Liver (tissue), 9 donors: ENCODE measurements around the gene ASH1L. TPM values are rescaled to one million over a fixed set of nuclear protein-coding genes. Genes with fewer than 3 reads are reported as not detected.

ENCODE experiments used
- DNase-seq: peaks from one replicate; pipeline ENCODE4 v3.0.0-alpha.2; 2017; ENCODE audit warnings: low spot score
- H3K27ac ChIP-seq, 2 donors: one replicate each; pipeline ENCODE4 v1.7.0; 2013; ENCODE audit warnings: inconsistent platforms in 2 of 2, low read length in 2 of 2, control low read depth in 1 of 2, low read depth in 1 of 2, mild to moderate bottlenecking in 1 of 2
- H3K27me3 ChIP-seq, 4 donors: one replicate each; pipeline versions ENCODE4 v1.6.1 to v1.7.0; 2013; ENCODE audit warnings: low read length in 3 of 4, inconsistent platforms in 1 of 4, mild to moderate bottlenecking in 1 of 4, moderate library complexity in 1 of 4; ENCODE audit not compliant: control insufficient read depth in 4 of 4, insufficient read depth in 4 of 4
- H3K36me3 ChIP-seq, 4 donors: one replicate each; pipeline versions ENCODE4 v1.6.1 to v1.7.0; 2013; ENCODE audit warnings: low read length in 3 of 4, mild to moderate bottlenecking in 3 of 4, low read depth in 1 of 4, moderate library complexity in 1 of 4; ENCODE audit not compliant: control insufficient read depth in 4 of 4, insufficient read depth in 3 of 4
- H3K4me1 ChIP-seq, 4 donors: one replicate each; pipeline versions ENCODE4 v1.6.1 to v1.7.0; 2013; ENCODE audit warnings: low read length in 3 of 4, mild to moderate bottlenecking in 3 of 4, moderate library complexity in 1 of 4; ENCODE audit not compliant: control insufficient read depth in 4 of 4, insufficient read depth in 4 of 4
- H3K4me3 ChIP-seq, 3 donors: one replicate each; pipeline versions ENCODE4 v1.6.1 to v1.7.0; 2013; ENCODE audit warnings: low read length in 3 of 3, control low read depth in 1 of 3, low read depth in 1 of 3, mild to moderate bottlenecking in 1 of 3
- H3K9ac ChIP-seq, 2 donors: one replicate each; pipeline ENCODE4 v1.7.0; 2013; ENCODE audit warnings: low read length in 2 of 2, mild to moderate bottlenecking in 2 of 2, moderate library complexity in 2 of 2, control low read depth in 1 of 2, low read depth in 1 of 2
- H3K9me3 ChIP-seq, 4 donors: one replicate each; pipeline versions ENCODE4 v1.6.1 to v1.7.0; 2013; ENCODE audit warnings: low read length in 3 of 4; ENCODE audit not compliant: control insufficient read depth in 4 of 4
- FOXA1 ChIP-seq: IDR thresholded peaks from 2 replicates; pipeline ENCODE4 v1.6.1; 2016; ENCODE audit warnings: antibody characterized with exemption
- FOXA2 ChIP-seq: IDR thresholded peaks from 2 replicates; pipeline ENCODE4 v1.6.1; 2016; ENCODE audit warnings: antibody characterized with exemption
- GABPA ChIP-seq, 2 donors: IDR thresholded peaks in 1 of 2; conservative IDR thresholded peaks in 1 of 2; 2 replicates each; pipeline ENCODE4 v1.6.1; 2016; ENCODE audit warnings: antibody characterized with exemption in 2 of 2, mild to moderate bottlenecking in 1 of 2, moderate library complexity in 1 of 2
- HNF4A ChIP-seq, 2 donors: conservative IDR thresholded peaks; 2 replicates each; pipeline ENCODE4 v1.6.1; 2016; ENCODE audit warnings: antibody characterized with exemption in 2 of 2, mild to moderate bottlenecking in 2 of 2
- HNF4G ChIP-seq: IDR thresholded peaks from 2 replicates; pipeline ENCODE4 v1.6.1; 2016; ENCODE audit warnings: antibody characterized with exemption
- JUND ChIP-seq, 2 donors: IDR thresholded peaks; 2 replicates each; pipeline ENCODE4 v1.6.1; 2016; ENCODE audit warnings: antibody characterized with exemption in 2 of 2
- NR2F2 ChIP-seq: IDR thresholded peaks from 2 replicates; pipeline ENCODE4 v1.6.1; 2016; ENCODE audit warnings: antibody characterized with exemption
- TAF1 ChIP-seq: conservative IDR thresholded peaks from 2 replicates; pipeline ENCODE4 v1.6.1; 2016; ENCODE audit warnings: antibody characterized with exemption, mild to moderate bottlenecking
- WGBS: extraction: QIAGEN DNeasy Blood & Tissue Kit; methylation state at CpG from one replicate; pipeline ENCODE4 v1.1.7; 2013; 5-methylcytosine and 5-hydroxymethylcytosine counted together
- polyA plus RNA-seq, 2 donors: library from polyadenylated mRNA; stranded (reverse) in 1 of 2; unstranded in 1 of 2; fragments of 200-250 nt in 1 of 2; fragments of >200 nt in 1 of 2; fragmentation: Nextera tagmentation in 1 of 2; extraction: Ambion mirVana in 1 of 2; gene quantifications; one replicate each; pipeline versions ENCODE4 v1.2.1 to v1.2.3, GENCODE V29; 2013 to 2015
- total RNA-seq, 2 donors: library from RNA; depleted of rRNA; stranded (reverse); fragments of >200 nt; gene quantifications; one replicate each; pipeline ENCODE4 v1.2.3, GENCODE V29; 2014
- TF ChIP-seq, protein P1 (sequence below): IDR thresholded peaks from 2 replicates; pipeline ENCODE4 v1.6.1; 2016; ENCODE audit warnings: antibody characterized with exemption
- TF ChIP-seq, protein P2 (sequence below): fragments of 150-350 bp; IDR thresholded peaks from 2 replicates; pipeline ENCODE4 v1.5.1; 2017; ENCODE audit warnings: improper control_type of control experiment, low read depth, low read length; ENCODE audit not compliant: missing input control
- TF ChIP-seq, protein P3 (sequence below): IDR thresholded peaks from 2 replicates; pipeline ENCODE4 v1.6.1; 2016; ENCODE audit warnings: antibody characterized with exemption
- TF ChIP-seq, protein P4 (sequence below): IDR thresholded peaks from 2 replicates; pipeline ENCODE4 v1.6.1; 2016; ENCODE audit warnings: antibody characterized with exemption, mild to moderate bottlenecking
- donor health status: healthy.
- donor health status: healthy.
- donor health status: healthy.
- donor health status: healthy.
- donor health status: healthy.

The ASH1L gene
- total and polyA plus RNA-seq, 4 donors: 3.9 to 30.3 (median 13.9) TPM

DNA sequence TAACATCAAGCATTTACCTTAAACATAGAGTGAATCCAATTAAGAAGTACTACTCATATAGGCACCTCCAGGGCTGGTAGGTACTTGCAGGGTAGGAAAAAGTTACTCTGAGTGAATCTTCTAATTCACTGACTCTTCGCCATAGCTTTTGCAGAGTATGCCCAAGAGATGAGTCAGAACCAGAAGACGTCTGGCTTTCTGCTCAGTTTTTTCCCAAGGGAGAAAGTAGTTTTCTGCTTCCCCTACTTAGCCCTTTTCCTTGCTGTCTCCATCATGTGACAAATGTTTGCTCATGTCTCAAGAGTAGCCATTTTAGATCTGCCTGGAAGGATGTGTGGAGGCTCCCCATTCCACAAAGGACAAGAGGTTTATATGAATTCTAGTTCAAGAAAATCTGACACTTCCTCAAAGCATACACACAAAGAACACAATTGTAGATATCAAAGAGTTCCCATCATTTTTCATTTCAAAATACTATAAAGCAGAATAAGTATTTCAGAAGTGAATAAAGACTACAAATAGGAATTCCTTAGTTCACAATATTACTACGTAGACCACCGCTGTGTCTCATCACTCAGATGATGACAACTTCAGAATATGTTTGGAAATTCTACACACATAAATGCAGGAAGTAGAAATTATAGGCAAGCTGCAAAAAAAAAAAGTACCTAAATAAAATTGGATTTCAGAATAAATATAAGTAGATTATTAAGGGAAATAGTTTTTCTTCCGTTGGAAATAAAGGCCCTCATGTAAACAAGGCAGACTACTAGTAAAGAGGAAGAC is 98.5 kb downstream of the ASH1L start:
- H3K36me3 ChIP-seq: peaks cover 0 to 4% (median 3%) of the 10 kb centered on the region in 4 donors
- H3K4me1 ChIP-seq: peaks cover 0 to 2% (median under 1%) of the 10 kb centered on the region in 4 donors
- TF ChIP-seq HNF4G (no peak), FOXA2 (no peak), FOXA1 (no peak), NR2F2 (no peak), HNF4A (conservative IDR thresholded peaks at IDR 0.05) (no peak), GABPA (IDR thresholded peaks at IDR 0.05 in 1 of 2, conservative IDR thresholded peaks at IDR 0.05 in 1 of 2) (no peak), TAF1 (no peak)
- TF ChIP-seq, protein P1, sequence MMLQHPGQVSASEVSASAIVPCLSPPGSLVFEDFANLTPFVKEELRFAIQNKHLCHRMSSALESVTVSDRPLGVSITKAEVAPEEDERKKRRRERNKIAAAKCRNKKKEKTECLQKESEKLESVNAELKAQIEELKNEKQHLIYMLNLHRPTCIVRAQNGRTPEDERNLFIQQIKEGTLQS: no peak
- TF ChIP-seq, protein P2, sequence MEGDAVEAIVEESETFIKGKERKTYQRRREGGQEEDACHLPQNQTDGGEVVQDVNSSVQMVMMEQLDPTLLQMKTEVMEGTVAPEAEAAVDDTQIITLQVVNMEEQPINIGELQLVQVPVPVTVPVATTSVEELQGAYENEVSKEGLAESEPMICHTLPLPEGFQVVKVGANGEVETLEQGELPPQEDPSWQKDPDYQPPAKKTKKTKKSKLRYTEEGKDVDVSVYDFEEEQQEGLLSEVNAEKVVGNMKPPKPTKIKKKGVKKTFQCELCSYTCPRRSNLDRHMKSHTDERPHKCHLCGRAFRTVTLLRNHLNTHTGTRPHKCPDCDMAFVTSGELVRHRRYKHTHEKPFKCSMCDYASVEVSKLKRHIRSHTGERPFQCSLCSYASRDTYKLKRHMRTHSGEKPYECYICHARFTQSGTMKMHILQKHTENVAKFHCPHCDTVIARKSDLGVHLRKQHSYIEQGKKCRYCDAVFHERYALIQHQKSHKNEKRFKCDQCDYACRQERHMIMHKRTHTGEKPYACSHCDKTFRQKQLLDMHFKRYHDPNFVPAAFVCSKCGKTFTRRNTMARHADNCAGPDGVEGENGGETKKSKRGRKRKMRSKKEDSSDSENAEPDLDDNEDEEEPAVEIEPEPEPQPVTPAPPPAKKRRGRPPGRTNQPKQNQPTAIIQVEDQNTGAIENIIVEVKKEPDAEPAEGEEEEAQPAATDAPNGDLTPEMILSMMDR: no peak
- TF ChIP-seq, protein P3, sequence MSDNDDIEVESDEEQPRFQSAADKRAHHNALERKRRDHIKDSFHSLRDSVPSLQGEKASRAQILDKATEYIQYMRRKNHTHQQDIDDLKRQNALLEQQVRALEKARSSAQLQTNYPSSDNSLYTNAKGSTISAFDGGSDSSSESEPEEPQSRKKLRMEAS: no peak
- no peak overlapping the region for H3K27ac ChIP-seq
- no peak overlapping the region for H3K9ac ChIP-seq
- WGBS: 95% methylated on average over 5 of the region's 5 CpGs
- H3K27me3 ChIP-seq: no peaks in the 10 kb centered on the region
- no peak overlapping the region for H3K4me3 ChIP-seq
- DNase-seq: no peak
- H3K9me3 ChIP-seq: no peaks in the 10 kb centered on the region

DNA sequence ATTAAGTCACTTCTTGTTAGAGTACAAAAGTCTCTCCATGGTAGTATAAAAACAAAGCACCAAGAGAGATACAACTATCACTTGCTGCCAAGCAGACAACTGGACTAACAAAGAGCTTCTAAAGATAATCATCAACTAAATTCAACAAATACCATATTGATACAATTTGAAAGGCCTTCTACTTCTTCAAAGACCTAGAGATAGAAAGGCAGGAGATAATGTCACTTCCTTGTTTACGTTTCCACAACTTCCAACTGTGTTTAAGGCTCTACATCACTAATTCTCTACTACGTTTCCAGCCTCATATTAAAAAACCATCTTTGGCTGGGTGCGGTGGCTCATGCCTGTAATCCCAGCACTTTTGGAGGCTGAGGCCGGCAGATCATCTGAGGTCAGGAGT is 104.5 kb downstream of the ASH1L start:
- no peak for DNase-seq
- H3K9ac ChIP-seq: no peak overlapping the region
- TF ChIP-seq, protein P4, sequence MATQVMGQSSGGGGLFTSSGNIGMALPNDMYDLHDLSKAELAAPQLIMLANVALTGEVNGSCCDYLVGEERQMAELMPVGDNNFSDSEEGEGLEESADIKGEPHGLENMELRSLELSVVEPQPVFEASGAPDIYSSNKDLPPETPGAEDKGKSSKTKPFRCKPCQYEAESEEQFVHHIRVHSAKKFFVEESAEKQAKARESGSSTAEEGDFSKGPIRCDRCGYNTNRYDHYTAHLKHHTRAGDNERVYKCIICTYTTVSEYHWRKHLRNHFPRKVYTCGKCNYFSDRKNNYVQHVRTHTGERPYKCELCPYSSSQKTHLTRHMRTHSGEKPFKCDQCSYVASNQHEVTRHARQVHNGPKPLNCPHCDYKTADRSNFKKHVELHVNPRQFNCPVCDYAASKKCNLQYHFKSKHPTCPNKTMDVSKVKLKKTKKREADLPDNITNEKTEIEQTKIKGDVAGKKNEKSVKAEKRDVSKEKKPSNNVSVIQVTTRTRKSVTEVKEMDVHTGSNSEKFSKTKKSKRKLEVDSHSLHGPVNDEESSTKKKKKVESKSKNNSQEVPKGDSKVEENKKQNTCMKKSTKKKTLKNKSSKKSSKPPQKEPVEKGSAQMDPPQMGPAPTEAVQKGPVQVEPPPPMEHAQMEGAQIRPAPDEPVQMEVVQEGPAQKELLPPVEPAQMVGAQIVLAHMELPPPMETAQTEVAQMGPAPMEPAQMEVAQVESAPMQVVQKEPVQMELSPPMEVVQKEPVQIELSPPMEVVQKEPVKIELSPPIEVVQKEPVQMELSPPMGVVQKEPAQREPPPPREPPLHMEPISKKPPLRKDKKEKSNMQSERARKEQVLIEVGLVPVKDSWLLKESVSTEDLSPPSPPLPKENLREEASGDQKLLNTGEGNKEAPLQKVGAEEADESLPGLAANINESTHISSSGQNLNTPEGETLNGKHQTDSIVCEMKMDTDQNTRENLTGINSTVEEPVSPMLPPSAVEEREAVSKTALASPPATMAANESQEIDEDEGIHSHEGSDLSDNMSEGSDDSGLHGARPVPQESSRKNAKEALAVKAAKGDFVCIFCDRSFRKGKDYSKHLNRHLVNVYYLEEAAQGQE: no peak
- TF ChIP-seq, protein P3: no peak
- TF ChIP-seq JUND (IDR thresholded peaks at IDR 0.05) (no peak), HNF4G (no peak), GABPA (IDR thresholded peaks at IDR 0.05 in 1 of 2, conservative IDR thresholded peaks at IDR 0.05 in 1 of 2) (no peak)
- TF ChIP-seq, protein P1: no peak
- H3K4me1 ChIP-seq: no peaks in the 10 kb centered on the region
- no peaks in the 10 kb centered on the region for H3K27me3 ChIP-seq
- no peak overlapping the region for H3K4me3 ChIP-seq
- no peaks in the 10 kb centered on the region for H3K9me3 ChIP-seq
- no peak overlapping the region for H3K27ac ChIP-seq
- WGBS: 93% methylated on average over 4 of the region's 4 CpGs
- H3K36me3 ChIP-seq: peaks cover 0 to 7% (median 4%) of the 10 kb centered on the region in 4 donors
